GM18507 (cell line): ENCODE measurements around the gene ZNF3.

Experiments used
- DNase-seq: peaks from one replicate; pipeline ENCODE4 v3.0.0; 2011; ENCODE audit warnings: low read depth; ENCODE audit not compliant: insufficient read length; ENCODE audit errors: extremely low spot score
- FAIRE-seq: peaks from 2 replicates; lab custom pipeline; 2011; peaks lifted over from hg19 to GRCh38; lab: Jason Lieb, UNC

ZNF3 gene

GRCh38 chr7:100064162-100064561 is 17.4 kb downstream of the ZNF3 start:
- DNase-seq (no peak), FAIRE-seq (no peak)

GRCh38 chr7:100063376-100063775 is 18.1 kb downstream of the ZNF3 start:
- DNase-seq = no peak
- FAIRE-seq = no peak

GRCh38 chr7:100061518-100062193 is 19.9 kb downstream of the ZNF3 start:
- FAIRE-seq (no peak), DNase-seq (no peak)

GRCh38 chr7:100059251-100059739 is 22.2 kb downstream of the ZNF3 start:
- FAIRE-seq (no peak), DNase-seq (no peak)

GRCh38 chr7:100057006-100057405 is 24.5 kb downstream of the ZNF3 start:
- DNase-seq (no peak), FAIRE-seq (no peak)

GRCh38 chr7:100053215-100053614 is 28.3 kb downstream of the ZNF3 start:
- DNase-seq (no peak), FAIRE-seq (no peak)

GRCh38 chr7:100051611-100052010 is 29.9 kb downstream of the ZNF3 start:
- no peak for FAIRE-seq
- no peak for DNase-seq

GRCh38 chr7:100049441-100050291 is 31.9 kb downstream of the ZNF3 start, which contains the start of gene ZSCAN21:
ZSCAN21 (plus strand) TSS chr7:100049774; CDS start chr7:100057007, 7,233 bp downstream.
- FAIRE-seq (no peak), DNase-seq (peak; percentile 79)

- no peak for DNase-seq
- FAIRE-seq = no peak
These were observed 32.8 kb downstream of the ZNF3 start for GRCh38 chr7:100048680-100049079.

- FAIRE-seq (no peak), DNase-seq (peak; percentile 17)
These were observed 36.8 kb downstream of the ZNF3 start for GRCh38 chr7:100044718-100045117.

GRCh38 chr7:100040575-100040974 is 40.9 kb downstream of the ZNF3 start:
- FAIRE-seq = no peak
- no peak for DNase-seq

GRCh38 chr7:100038326-100038725 is 43.2 kb downstream of the ZNF3 start:
- DNase-seq = no peak
- FAIRE-seq = no peak

GRCh38 chr7:100035876-100036275 is 45.6 kb downstream of the ZNF3 start:
- DNase-seq (no peak), FAIRE-seq (no peak)

GRCh38 chr7:100034871-100035510 is 46.5 kb downstream of the ZNF3 start:
- FAIRE-seq = no peak
- DNase-seq = no peak

GRCh38 chr7:100033526-100033925 is 48.0 kb downstream of the ZNF3 start:
- DNase-seq (no peak), FAIRE-seq (no peak)

- no peak for DNase-seq
- FAIRE-seq = no peak
These were observed 51.9 kb downstream of the ZNF3 start for GRCh38 chr7:100029596-100029995.

GRCh38 chr7:100027197-100027596 is 54.3 kb downstream of the ZNF3 start:
- DNase-seq (no peak), FAIRE-seq (no peak)

- DNase-seq (no peak), FAIRE-seq (no peak)
These were observed 57.4 kb downstream of the ZNF3 start for GRCh38 chr7:100024020-100024619.

- no peak for DNase-seq
- no peak for FAIRE-seq
These were observed 58.0 kb downstream of the ZNF3 start for GRCh38 chr7:100023526-100023925.

- no peak for DNase-seq
- FAIRE-seq = no peak
These were observed 58.9 kb downstream of the ZNF3 start for GRCh38 chr7:100022621-100023020.
